WTC11 (cell line): ENCODE results near the gene TEX26. TPM values are rescaled to one million over a fixed set of nuclear protein-coding genes. Genes with fewer than 3 reads are reported as not detected.

Source experiments
- ATAC-seq: fragments of 200-7000 bp; cut with Tn5 transposase; 2 replicates; pipeline ENCODE4 v1.10.0; 2021; ENCODE audit warnings: mild to moderate bottlenecking, moderate library complexity
- CTCF ChIA-PET: fragments of 300-600 bp; sonication (Branson Sonifier 250); formaldehyde crosslinking; loops from one replicate; lab custom pipeline; 2021; ENCODE audit warnings: antibody characterized with exemption; lab: Charles Lee
- POLR2A ChIA-PET: fragments of 350-600 bp; sonication (Branson Sonifier 250); formaldehyde crosslinking; loops from one replicate; lab custom pipeline; 2021; ENCODE audit warnings: antibody characterized with exemption; lab: Charles Lee
- DNase-seq: peaks from one replicate; pipeline ENCODE4 v3.0.0; 2021; ENCODE audit warnings: low spot score
- H3K27ac Mint-ChIP-seq: 2 replicates; pipeline ENCODE4 v1.8.0; 2021; ENCODE audit warnings: mixed read lengths
- H3K27me3 Mint-ChIP-seq: 2 replicates; pipeline ENCODE4 v1.8.0; 2021; ENCODE audit warnings: low read depth, mild to moderate bottlenecking, moderate library complexity, mixed read lengths
- H3K36me3 Mint-ChIP-seq: 2 replicates; pipeline ENCODE4 v1.8.0; 2021; ENCODE audit warnings: mixed read lengths
- H3K4me1 Mint-ChIP-seq: 2 replicates; pipeline ENCODE4 v1.8.0; 2022; ENCODE audit warnings: mixed read lengths
- H3K4me3 Mint-ChIP-seq: 2 replicates; pipeline ENCODE4 v1.8.0; 2021; ENCODE audit warnings: mild to moderate bottlenecking, moderate library complexity, mixed read lengths
- H3K9me3 Mint-ChIP-seq: 2 replicates; pipeline ENCODE4 v1.8.0; 2021; ENCODE audit warnings: mixed read lengths
- AFF4 ChIP-seq: sonication (generic); formaldehyde crosslinking; IDR thresholded peaks from 2 replicates; pipeline ENCODE4 v1.8.1; 2023; ENCODE audit warnings: mild to moderate bottlenecking, missing genetic modification reagents, borderline replicate concordance
- ARID4B ChIP-seq: sonication (generic); formaldehyde crosslinking; IDR thresholded peaks from 2 replicates; pipeline ENCODE4 v1.8.0; 2023; ENCODE audit warnings: missing genetic modification reagents, mild to moderate bottlenecking, borderline replicate concordance
- CREB1 ChIP-seq: sonication (generic); formaldehyde crosslinking; IDR thresholded peaks from 2 replicates; pipeline ENCODE4 v1.8.0; 2023; ENCODE audit warnings: mild to moderate bottlenecking, missing genetic modification reagents
- E2F1 ChIP-seq: sonication (generic); formaldehyde crosslinking; IDR thresholded peaks from 2 replicates; pipeline ENCODE4 v1.8.0; 2022; ENCODE audit warnings: mild to moderate bottlenecking, missing genetic modification reagents
- EMX1 ChIP-seq: fragments of 250-450 bp; sonication (Bioruptor Pico); IDR thresholded peaks from 2 replicates; pipeline ENCODE4 v1.8.0; 2021; ENCODE audit warnings: mild to moderate bottlenecking
- GABPB1 ChIP-seq: sonication (generic); formaldehyde crosslinking; IDR thresholded peaks from 2 replicates; pipeline ENCODE4 v1.8.1; 2023; ENCODE audit warnings: mild to moderate bottlenecking, missing genetic modification reagents
- GTF2I ChIP-seq: fragments of 250-450 bp; sonication (Bioruptor Pico); conservative IDR thresholded peaks from 2 replicates; pipeline ENCODE4 v1.4.0; 2021; ENCODE audit warnings: mild to moderate bottlenecking
- HMGA2 ChIP-seq: fragments of 250-450 bp; sonication (Bioruptor Pico); IDR thresholded peaks from 2 replicates; pipeline ENCODE4 v1.4.0; 2021; ENCODE audit warnings: mild to moderate bottlenecking, moderate library complexity
- HMGXB4 ChIP-seq: sonication (generic); formaldehyde crosslinking; IDR thresholded peaks from 2 replicates; pipeline ENCODE4 v1.8.1; 2023; ENCODE audit warnings: mild to moderate bottlenecking, moderate library complexity, missing genetic modification reagents
- JUN ChIP-seq: sonication (generic); formaldehyde crosslinking; IDR thresholded peaks from 2 replicates; pipeline ENCODE4 v1.8.0; 2023; ENCODE audit warnings: mild to moderate bottlenecking, missing genetic modification reagents
- PREB ChIP-seq: sonication (generic); formaldehyde crosslinking; IDR thresholded peaks from 2 replicates; pipeline ENCODE4 v1.8.1; 2022; ENCODE audit warnings: mild to moderate bottlenecking, missing genetic modification reagents, moderate library complexity, borderline replicate concordance
- RORB ChIP-seq: fragments of 250-450 bp; sonication (Bioruptor Pico); IDR thresholded peaks from 2 replicates; pipeline ENCODE4 v1.9.0; 2021; ENCODE audit warnings: mild to moderate bottlenecking
- SOX15 ChIP-seq: fragments of 250-450 bp; sonication (Bioruptor Pico); IDR thresholded peaks from 2 replicates; pipeline ENCODE4 v1.9.0; 2021; ENCODE audit warnings: mild to moderate bottlenecking
- TEAD1 ChIP-seq: sonication (generic); formaldehyde crosslinking; IDR thresholded peaks from 2 replicates; pipeline ENCODE4 v1.8.0; 2022; ENCODE audit warnings: mild to moderate bottlenecking, missing genetic modification reagents
- TEAD4 ChIP-seq: sonication (generic); formaldehyde crosslinking; IDR thresholded peaks from 2 replicates; pipeline ENCODE4 v1.8.0; 2022; ENCODE audit warnings: mild to moderate bottlenecking, missing genetic modification reagents
- ZNF281 ChIP-seq: sonication (generic); formaldehyde crosslinking; IDR thresholded peaks from 2 replicates; pipeline ENCODE4 v1.8.0; 2023; ENCODE audit warnings: mild to moderate bottlenecking, missing genetic modification reagents
- ZNF396 ChIP-seq: fragments of 250-450 bp; sonication (Bioruptor Pico); IDR thresholded peaks from 2 replicates; pipeline ENCODE4 v1.8.0; 2021; ENCODE audit warnings: mild to moderate bottlenecking, moderate library complexity, borderline replicate concordance
- total RNA-seq: library from RNA; stranded (reverse); gene quantifications from 3 replicates; pipeline ENCODE4 v1.2.3, GENCODE V29; 2021

The TEX26 gene
- total RNA-seq, 1 experiment from 2014 or later, result not detected

GRCh38 chr13:31022288-31022895 is 89.9 kb downstream of the TEX26 start (continued):
- TF ChIP-seq AFF4 (CRISPR knock-in tag) (no peak), ZNF281 (CRISPR knock-in tag) (no peak), ZNF396 (CRISPR knock-in tag) (no peak), HMGXB4 (CRISPR knock-in tag) (no peak), PREB (CRISPR knock-in tag) (no peak), GABPB1 (CRISPR knock-in tag) (no peak), TEAD1 (CRISPR knock-in tag) (no peak), HMGA2 (CRISPR knock-in tag) (no peak)

GRCh38 chr13:31022928-31023530 is 90.6 kb downstream of the TEX26 start:
- ATAC-seq, result no peak

More at GRCh38 chr13:31022928-31023530, 90.6 kb downstream of the TEX26 start:
- Mint-ChIP-seq H3K4me1 (peaks cover 7% of the 10 kb centered on the region), H3K27me3 (no peaks in the 10 kb centered on the region; the same call in 1 of the 2 replicates), H3K4me3 (no peak overlapping the region), H3K36me3 (no peaks in the 10 kb centered on the region), H3K9me3 (peaks cover 2% of the 10 kb centered on the region), H3K27ac (no peak overlapping the region)
- TF ChIP-seq CREB1 (no peak), JUN (no peak), E2F1 (CRISPR knock-in tag) (no peak), TEAD4 (CRISPR knock-in tag) (no peak), GTF2I (CRISPR knock-in tag) (no peak), ARID4B (no peak), SOX15 (CRISPR knock-in tag) (no peak), EMX1 (CRISPR knock-in tag) (no peak), RORB (CRISPR knock-in tag) (no peak)
- ChIA-PET POLR2A (no interaction called here), CTCF (interaction anchor here (0.5 to 2.4 kb wide), 4 partner anchors 22 to 116 kb away, joined by 3 to 11 read pairs (median 6); no protein-coding TSS in a partner anchor)
- no peak for DNase-seq
